ENCODE data around the gene MIF4GD. TPM values are rescaled to one million over a fixed set of nuclear protein-coding genes. Genes with fewer than 3 reads are reported as not detected.
A peak's percentile ranks its signal among the peaks of the same experiment; 100 is the strongest.

MIF4GD gene
- total RNA-seq, 1 donor from 2014 or later = 55.2 TPM

DNA sequence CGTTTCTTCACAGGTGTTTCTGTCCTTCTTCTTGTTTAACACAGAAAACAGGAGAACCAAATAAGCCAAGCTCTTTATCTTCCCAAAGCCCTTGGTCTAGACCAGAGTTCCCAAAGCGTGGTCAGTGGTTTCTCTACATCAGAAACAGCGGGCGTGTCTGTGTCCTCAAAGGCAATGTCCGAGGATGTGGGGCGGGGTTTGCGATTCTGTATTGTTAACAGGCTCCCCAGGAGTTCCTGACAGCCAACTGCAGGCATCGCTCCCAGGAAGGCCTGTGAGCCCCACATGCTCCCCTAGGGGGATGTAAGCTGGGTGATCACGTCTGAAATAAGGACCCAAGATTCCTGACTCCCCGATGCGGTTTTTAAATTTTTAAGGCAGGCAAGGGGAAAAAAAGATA is 46.6 kb upstream of the MIF4GD start:
- Mint-ChIP-seq H3K4me1 (peaks cover 86% of the 10 kb centered on the region), H3K27ac (peak overlapping the region; percentile 93), H3K27me3 (no peaks in the 10 kb centered on the region), H3K36me3 (ENCODE audit: low read depth) (peaks cover 59% of the 10 kb centered on the region), H3K4me3 (no peak overlapping the region), H3K9me3 (no peaks in the 10 kb centered on the region)
- ChIA-PET CTCF (no interaction called here), POLR2A (interaction anchor here (1.1 to 22.1 kb wide), 5 partner anchors 20 to 88 kb away, joined by 3 to 1048 read pairs (median 5); partner anchors contain the start of genes GRB2 and SLC25A19)
- ATAC-seq (ENCODE audit: low read depth) = no peak
- TF ChIP-seq CTCF (IDR thresholded peaks at IDR 0.05) = no peak
- no peak for DNase-seq
- intact Hi-C loops (cut with micrococcal nuclease) = no loop called here

- H3K4me3 Mint-ChIP-seq = no peak overlapping the region
- CTCF ChIA-PET = interaction anchor here (0.7 to 1.9 kb wide), 4 partner anchors 18 to 96 kb away, joined by 3 to 6 read pairs (median 4); partner anchors contain the start of gene SLC25A19
- no peaks in the 10 kb centered on the region for H3K9me3 Mint-ChIP-seq
- POLR2A ChIA-PET = interaction anchor here (0.6 to 22.1 kb wide), 11 partner anchors 19 to 464 kb away, joined by 3 to 1048 read pairs (median 3); partner anchors contain the start of genes GRB2, MIF4GD and SLC25A19
- TF ChIP-seq CTCF (IDR thresholded peaks at IDR 0.05) = no peak
- H3K27me3 Mint-ChIP-seq = no peaks in the 10 kb centered on the region
- no peak for DNase-seq
- peaks cover 47% of the 10 kb centered on the region for H3K36me3 Mint-ChIP-seq (ENCODE audit: low read depth)
- H3K27ac Mint-ChIP-seq = peak overlapping the region; percentile 93
- no peak for ATAC-seq (ENCODE audit: low read depth)
- H3K4me1 Mint-ChIP-seq = peaks cover 87% of the 10 kb centered on the region
- intact Hi-C loops (cut with micrococcal nuclease) = no loop called here
These were observed 45.2 kb upstream of the MIF4GD start for GRCh38 chr17:75316253-75316652.

DNA sequence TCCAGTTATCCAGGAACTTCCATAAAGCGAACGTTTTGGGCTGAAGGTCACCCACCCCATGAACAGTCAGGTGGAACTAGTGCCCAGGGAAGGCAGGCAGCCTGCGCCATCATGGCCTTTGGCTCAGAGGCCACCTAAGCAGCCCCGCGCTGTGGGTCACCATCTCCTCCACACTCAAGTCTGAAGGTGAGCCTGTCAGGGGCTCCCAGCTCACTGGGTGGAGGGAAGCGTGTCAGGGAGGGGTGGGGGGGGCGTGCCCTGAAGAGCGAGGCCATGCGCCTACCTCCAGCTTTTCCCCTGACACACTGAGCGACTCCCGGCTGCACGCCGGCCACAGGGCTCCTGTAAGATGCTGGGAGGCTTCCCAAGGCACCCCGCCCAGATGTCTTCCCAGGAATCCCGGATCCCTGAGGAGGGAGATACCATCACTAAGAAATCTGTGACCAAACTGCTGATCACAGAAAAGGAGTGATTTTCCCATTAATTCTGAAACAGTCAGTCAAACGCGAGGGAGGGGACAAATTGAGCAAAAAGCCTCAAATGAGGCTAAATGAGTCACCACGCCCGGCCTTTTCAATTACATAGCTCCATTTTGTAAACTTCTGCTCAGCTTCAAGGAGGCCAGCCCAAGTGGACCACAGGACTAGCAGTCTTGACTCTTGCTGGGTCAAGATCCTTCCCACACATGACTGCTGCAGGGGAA is 44.7 kb upstream of the MIF4GD start:
- H3K27me3 Mint-ChIP-seq = no peaks in the 10 kb centered on the region
- H3K27ac Mint-ChIP-seq = peak overlapping the region; percentile 93
- H3K9me3 Mint-ChIP-seq = no peaks in the 10 kb centered on the region
- DNase-seq (no peak), ATAC-seq (ENCODE audit: low read depth) (peak; percentile 11)
- no peak for TF ChIP-seq CTCF (IDR thresholded peaks at IDR 0.05)
- peaks cover 43% of the 10 kb centered on the region for H3K36me3 Mint-ChIP-seq (ENCODE audit: low read depth)
- no peak overlapping the region for H3K4me3 Mint-ChIP-seq
- ChIA-PET POLR2A (interaction anchor here (0.6 to 22.1 kb wide), 9 partner anchors 19 to 579 kb away, joined by 3 to 1048 read pairs (median 5); partner anchors contain the start of genes GRB2, MIF4GD, RAB37 and SLC25A19), CTCF (interaction anchor here (0.6 to 1.9 kb wide), 3 partner anchors 18 to 97 kb away, joined by 3 to 6 read pairs (median 4); no protein-coding TSS in a partner anchor)
- H3K4me1 Mint-ChIP-seq = peaks cover 82% of the 10 kb centered on the region
- intact Hi-C loops (cut with micrococcal nuclease) = no loop called here

GRCh38 chr17:75313941-75314551 is 43.0 kb upstream of the MIF4GD start:
- Mint-ChIP-seq H3K4me3 (no peak overlapping the region), H3K27me3 (no peaks in the 10 kb centered on the region), H3K4me1 (peaks cover 77% of the 10 kb centered on the region), H3K36me3 (ENCODE audit: low read depth) (peaks cover 28% of the 10 kb centered on the region), H3K27ac (peak overlapping the region; percentile 89), H3K9me3 (no peaks in the 10 kb centered on the region)
- ChIA-PET CTCF (no interaction called here), POLR2A (interaction anchor here (0.6 to 22.1 kb wide), 7 partner anchors 17 to 471 kb away, joined by 3 to 1048 read pairs (median 5); partner anchors contain the start of genes GRB2 and SLC25A19)
- no peak for TF ChIP-seq CTCF (IDR thresholded peaks at IDR 0.05)
- intact Hi-C loops (cut with micrococcal nuclease) = no loop called here
- DNase-seq (no peak), ATAC-seq (ENCODE audit: low read depth) (peak; percentile 42)

Data from activated B cell treated with CpG ODN at 0.5 μM for 24 hours (primary cell).